Endothelial cell (in vitro differentiated cells): ENCODE data around the gene SUSD1. TPM values are rescaled to one million over a fixed set of nuclear protein-coding genes. Genes with fewer than 3 reads are reported as not detected.

Experiments
- DNase-seq: peaks from one replicate; pipeline ENCODE4 v3.0.0; 2021; ENCODE audit warnings: low spot score
- H3K27ac Mint-ChIP-seq: one replicate; pipeline ENCODE4 v1.8.0; 2021; ENCODE audit warnings: mixed read lengths, inconsistent platforms; ENCODE audit not compliant: unreplicated experiment
- H3K27me3 Mint-ChIP-seq: one replicate; pipeline ENCODE4 v1.8.0; 2021; ENCODE audit warnings: mild to moderate bottlenecking, moderate library complexity, mixed read lengths, inconsistent platforms; ENCODE audit not compliant: unreplicated experiment
- H3K36me3 Mint-ChIP-seq: one replicate; pipeline ENCODE4 v1.8.0; 2021; ENCODE audit warnings: mild to moderate bottlenecking, low read depth, mixed read lengths, inconsistent platforms; ENCODE audit not compliant: unreplicated experiment
- H3K4me1 Mint-ChIP-seq: one replicate; pipeline ENCODE4 v1.8.0; 2021; ENCODE audit warnings: mild to moderate bottlenecking, mixed read lengths, inconsistent platforms; ENCODE audit not compliant: unreplicated experiment
- H3K4me3 Mint-ChIP-seq: one replicate; pipeline ENCODE4 v1.8.0; 2021; ENCODE audit warnings: mild to moderate bottlenecking, mixed read lengths, inconsistent platforms; ENCODE audit not compliant: unreplicated experiment
- H3K9me3 Mint-ChIP-seq: one replicate; pipeline ENCODE4 v1.8.0; 2021; ENCODE audit warnings: mixed read lengths, inconsistent platforms; ENCODE audit not compliant: unreplicated experiment
- CTCF ChIP-seq: fragments of 200-600 bp; sonication (generic); IDR thresholded peaks from one replicate; pipeline ENCODE4 v1.5.0; 2021; ENCODE audit warnings: antibody characterized with exemption; ENCODE audit not compliant: unreplicated experiment
- total RNA-seq: library from RNA; stranded (reverse); fragmentation: NEBNext Ultra II Directional; extraction: Animal tissue kit (Norgen Biotek cat#: 25700); gene quantifications from one replicate; pipeline ENCODE4 v1.2.1, GENCODE V29; 2021; ENCODE audit not compliant: unreplicated experiment

SUSD1 gene
- total RNA-seq, 1 donor from 2014 or later: 5.7 TPM

- H3K9me3 Mint-ChIP-seq: no peaks in the 10 kb centered on the region
- no peak for DNase-seq
- peaks cover 22% of the 10 kb centered on the region for H3K4me1 Mint-ChIP-seq
- H3K4me3 Mint-ChIP-seq: no peak overlapping the region
- peaks cover 1% of the 10 kb centered on the region for H3K27me3 Mint-ChIP-seq
- H3K36me3 Mint-ChIP-seq: no peaks in the 10 kb centered on the region
- H3K27ac Mint-ChIP-seq: no peak overlapping the region
- TF ChIP-seq CTCF: no peak
These were observed 175.8 kb downstream of the SUSD1 start for GRCh38 chr9:111999319-111999718.

- no peak for DNase-seq
- no peak for TF ChIP-seq CTCF
- H3K27ac Mint-ChIP-seq: no peak overlapping the region
These were observed 177.3 kb downstream of the SUSD1 start for GRCh38 chr9:111997831-111998230.

GRCh38 chr9:111994831-111995458 is 180.2 kb downstream of the SUSD1 start:
- no peak for DNase-seq
- no peak for TF ChIP-seq CTCF
- Mint-ChIP-seq H3K36me3 (no peaks in the 10 kb centered on the region), H3K27me3 (peaks cover 1% of the 10 kb centered on the region), H3K27ac (no peak overlapping the region), H3K4me1 (peaks cover 2% of the 10 kb centered on the region), H3K4me3 (no peak overlapping the region), H3K9me3 (no peaks in the 10 kb centered on the region)

More at GRCh38 chr9:111997831-111998230, 177.3 kb downstream of the SUSD1 start:
- H3K36me3 Mint-ChIP-seq: no peaks in the 10 kb centered on the region
- H3K4me3 Mint-ChIP-seq: no peak overlapping the region
- H3K4me1 Mint-ChIP-seq: peaks cover 14% of the 10 kb centered on the region
- H3K9me3 Mint-ChIP-seq: no peaks in the 10 kb centered on the region
- peaks cover 1% of the 10 kb centered on the region for H3K27me3 Mint-ChIP-seq

GRCh38 chr9:111993319-111993718 is 181.8 kb downstream of the SUSD1 start:
- no peak for DNase-seq
- H3K27ac Mint-ChIP-seq: no peak overlapping the region
- H3K9me3 Mint-ChIP-seq: no peaks in the 10 kb centered on the region
- TF ChIP-seq CTCF: no peak
- H3K4me1 Mint-ChIP-seq: peaks cover 2% of the 10 kb centered on the region
- H3K27me3 Mint-ChIP-seq: peaks cover 1% of the 10 kb centered on the region
- no peaks in the 10 kb centered on the region for H3K36me3 Mint-ChIP-seq
- H3K4me3 Mint-ChIP-seq: no peak overlapping the region

GRCh38 chr9:111992523-111992922 is 182.6 kb downstream of the SUSD1 start:
- no peak overlapping the region for H3K4me3 Mint-ChIP-seq
- H3K27ac Mint-ChIP-seq: no peak overlapping the region
- no peaks in the 10 kb centered on the region for H3K27me3 Mint-ChIP-seq
- no peaks in the 10 kb centered on the region for H3K36me3 Mint-ChIP-seq
- no peak for TF ChIP-seq CTCF
- no peak for DNase-seq
- H3K4me1 Mint-ChIP-seq: no peaks in the 10 kb centered on the region
- H3K9me3 Mint-ChIP-seq: no peaks in the 10 kb centered on the region
